ENCODE results near the gene LHX5. TPM values are rescaled to one million over a fixed set of nuclear protein-coding genes. Genes with fewer than 3 reads are reported as not detected.

Gene LHX5
- total RNA-seq, 4 donors from 2014 or later, result not detected

GRCh38 chr12:113475451-113476175 lies 3.9 kb upstream of the LHX5 start:
- H3K4me3 ChIP-seq, result no peak overlapping the region
- no peak for TF ChIP-seq EP300 (IDR thresholded peaks at IDR 0.05)
- H3K36me3 ChIP-seq, result no peaks in the 10 kb centered on the region
- H3K9me3 ChIP-seq, result no peaks in the 10 kb centered on the region
- H3K4me1 ChIP-seq, result peaks cover 0 to 44% (median 0%) of the 10 kb centered on the region in 4 donors
- DNase-seq (ENCODE audit: low spot score in 2 of 2), result no peak
- 1 to 2% methylated on average over 42 to 50 of the region's 50 CpGs for WGBS, 2 donors
- H3K27ac ChIP-seq, result no peak overlapping the region
- H3K27me3 ChIP-seq, result peaks cover 0 to 100% of the 10 kb centered on the region in 2 donors

GRCh38 chr12:113474635-113475436 lies 3.2 kb upstream of the LHX5 start:
- peaks cover 0 to 100% of the 10 kb centered on the region in 2 donors for H3K27me3 ChIP-seq
- H3K9me3 ChIP-seq, result no peaks in the 10 kb centered on the region
- peaks cover 0 to 46% (median 0%) of the 10 kb centered on the region in 4 donors for H3K4me1 ChIP-seq
- no peak for TF ChIP-seq POLR2A (IDR thresholded peaks at IDR 0.05)
- no peak for TF ChIP-seq EP300 (IDR thresholded peaks at IDR 0.05)
- TF ChIP-seq, protein P1, sequence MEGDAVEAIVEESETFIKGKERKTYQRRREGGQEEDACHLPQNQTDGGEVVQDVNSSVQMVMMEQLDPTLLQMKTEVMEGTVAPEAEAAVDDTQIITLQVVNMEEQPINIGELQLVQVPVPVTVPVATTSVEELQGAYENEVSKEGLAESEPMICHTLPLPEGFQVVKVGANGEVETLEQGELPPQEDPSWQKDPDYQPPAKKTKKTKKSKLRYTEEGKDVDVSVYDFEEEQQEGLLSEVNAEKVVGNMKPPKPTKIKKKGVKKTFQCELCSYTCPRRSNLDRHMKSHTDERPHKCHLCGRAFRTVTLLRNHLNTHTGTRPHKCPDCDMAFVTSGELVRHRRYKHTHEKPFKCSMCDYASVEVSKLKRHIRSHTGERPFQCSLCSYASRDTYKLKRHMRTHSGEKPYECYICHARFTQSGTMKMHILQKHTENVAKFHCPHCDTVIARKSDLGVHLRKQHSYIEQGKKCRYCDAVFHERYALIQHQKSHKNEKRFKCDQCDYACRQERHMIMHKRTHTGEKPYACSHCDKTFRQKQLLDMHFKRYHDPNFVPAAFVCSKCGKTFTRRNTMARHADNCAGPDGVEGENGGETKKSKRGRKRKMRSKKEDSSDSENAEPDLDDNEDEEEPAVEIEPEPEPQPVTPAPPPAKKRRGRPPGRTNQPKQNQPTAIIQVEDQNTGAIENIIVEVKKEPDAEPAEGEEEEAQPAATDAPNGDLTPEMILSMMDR (IDR thresholded peaks at IDR 0.05), result no peak
- 1 to 2% methylated on average over 15 to 19 of the region's 19 CpGs for WGBS, 2 donors
- no peaks in the 10 kb centered on the region for H3K36me3 ChIP-seq
- DNase-seq (ENCODE audit: low spot score in 2 of 2), result no peak
- H3K4me3 ChIP-seq, result no peak overlapping the region
- no peak overlapping the region for H3K27ac ChIP-seq

DNA sequence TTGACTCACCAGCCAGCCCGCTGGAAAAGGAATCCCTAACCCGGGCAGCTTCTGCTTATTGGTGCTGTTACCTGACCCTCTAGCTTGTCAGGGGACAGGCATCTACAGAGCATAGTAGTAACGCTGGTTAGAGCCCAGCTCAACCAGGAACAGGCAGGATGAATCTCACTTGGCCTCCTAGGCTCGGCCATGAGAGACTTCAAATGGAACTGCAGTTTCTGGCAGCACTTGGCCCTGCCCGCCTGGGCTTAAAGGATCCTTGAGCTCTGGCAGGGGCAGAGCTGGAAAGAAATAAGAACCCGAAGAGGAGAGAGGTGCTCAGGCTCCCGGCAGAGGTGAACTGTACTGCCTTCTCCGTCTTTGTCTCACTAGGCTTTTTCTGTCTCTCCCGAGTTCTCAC lies 2.3 kb upstream of the LHX5 start:
- 3% methylated on average over 9 of the region's 9 CpGs for WGBS, 2 donors

GRCh38 chr12:113473400-113473799 lies 1.7 kb upstream of the LHX5 start:
- Histone ChIP-seq H3K36me3 (no peaks in the 10 kb centered on the region), H3K27me3 (peaks cover 0 to 100% of the 10 kb centered on the region in 2 donors), H3K27ac (no peak overlapping the region), H3K4me1 (peaks cover 0 to 42% (median 0%) of the 10 kb centered on the region in 4 donors), H3K9me3 (no peaks in the 10 kb centered on the region), H3K4me3 (no peak overlapping the region)
- DNase-seq (ENCODE audit: low spot score in 2 of 2), result no peak
- TF ChIP-seq, protein P1 (IDR thresholded peaks at IDR 0.05), result no peak
- no peak for TF ChIP-seq EP300 (IDR thresholded peaks at IDR 0.05)
- WGBS, 2 donors, result 8 to 9% methylated on average over 6 of the region's 6 CpGs

More for the DNA sequence above, 2.3 kb upstream of the LHX5 start:
- H3K27ac ChIP-seq, result no peak overlapping the region
- TF ChIP-seq, protein P1 (IDR thresholded peaks at IDR 0.05), result no peak
- TF ChIP-seq POLR2A (IDR thresholded peaks at IDR 0.05) (no peak), EP300 (IDR thresholded peaks at IDR 0.05) (no peak)
- H3K27me3 ChIP-seq, result peaks cover 0 to 100% of the 10 kb centered on the region in 2 donors
- no peak overlapping the region for H3K4me3 ChIP-seq
- H3K36me3 ChIP-seq, result no peaks in the 10 kb centered on the region
- H3K9me3 ChIP-seq, result no peaks in the 10 kb centered on the region
- peaks cover 0 to 39% (median 0%) of the 10 kb centered on the region in 4 donors for H3K4me1 ChIP-seq
- DNase-seq (ENCODE audit: low spot score in 2 of 2), result no peak

DNA sequence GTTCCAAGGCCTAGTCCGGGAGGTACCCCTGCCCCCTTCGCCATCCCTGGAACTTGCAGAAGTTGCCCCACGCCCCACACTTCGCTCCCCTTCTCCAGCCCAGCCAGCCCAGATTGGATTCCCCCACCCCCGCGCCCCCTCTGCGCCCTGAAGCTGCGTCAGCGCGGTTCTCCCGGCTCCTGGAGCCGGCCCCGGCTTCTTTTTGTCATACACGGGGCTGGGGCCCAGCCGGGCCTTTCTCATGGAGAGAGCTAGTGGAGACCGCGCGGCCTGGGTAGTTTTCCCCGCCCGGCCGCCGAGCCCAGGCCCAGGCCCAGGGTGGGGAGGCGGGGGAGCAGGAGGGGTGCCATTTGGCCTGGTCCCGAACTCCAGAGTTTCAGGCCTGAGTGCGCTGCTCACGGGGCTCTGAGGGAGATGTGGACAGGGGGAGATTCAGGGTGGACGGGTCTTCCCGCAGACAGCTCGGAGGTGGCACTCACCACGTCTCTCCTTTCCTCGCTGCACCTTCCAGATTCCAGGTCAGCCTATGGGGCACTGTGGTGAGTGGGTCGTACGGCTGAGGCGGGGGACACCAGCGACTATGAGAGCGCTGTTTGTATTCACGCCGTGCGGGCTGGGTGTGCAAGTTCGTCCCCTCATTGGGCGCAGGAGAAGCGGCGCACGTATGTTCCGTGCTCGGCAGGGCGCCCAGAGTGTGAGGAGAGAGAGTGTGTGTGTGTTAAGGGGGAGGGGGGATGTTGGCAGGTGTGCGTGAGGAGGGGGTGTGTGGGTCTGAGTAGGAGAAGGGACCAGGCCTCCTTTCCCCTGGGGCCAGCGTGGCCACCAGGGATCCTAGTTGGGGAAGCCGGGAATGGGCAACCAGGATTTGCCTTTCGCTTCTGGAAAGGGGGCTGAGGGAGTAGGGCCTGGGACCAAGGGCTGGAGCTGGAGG lies 785 bp upstream of the LHX5 start:
- Histone ChIP-seq H3K9me3 (no peaks in the 10 kb centered on the region), H3K36me3 (no peaks in the 10 kb centered on the region), H3K27ac (no peak overlapping the region), H3K27me3 (peaks cover 0 to 100% of the 10 kb centered on the region in 2 donors), H3K4me3 (no peak overlapping the region), H3K4me1 (peaks cover 0 to 51% (median 7%) of the 10 kb centered on the region in 4 donors)
- no peak for DNase-seq (ENCODE audit: low spot score in 2 of 2)
- 2 to 3% methylated on average over 31 to 42 of the region's 51 CpGs for WGBS, 2 donors
- TF ChIP-seq, protein P1 (IDR thresholded peaks at IDR 0.05), result no peak
- TF ChIP-seq POLR2A (IDR thresholded peaks at IDR 0.05) (no peak), EP300 (IDR thresholded peaks at IDR 0.05) (no peak)

All from tibial nerve (tissue), 4 donors.